Osteoblast (primary cell): ENCODE results near the gene OSTM1. TPM values are rescaled to one million over a fixed set of nuclear protein-coding genes. Genes with fewer than 3 reads are reported as not detected.

Experiments
- DNase-seq: peaks from one replicate; pipeline ENCODE4 v3.0.0; 2011; ENCODE audit warnings: low spot score, mixed read lengths; ENCODE audit not compliant: insufficient read length; ENCODE audit errors: missing footprints
- H2AFZ ChIP-seq: 2 replicates; pipeline ENCODE4 v1.6.0; 2011; ENCODE audit warnings: mild to moderate bottlenecking, low read length
- H3K27ac ChIP-seq: 2 replicates; pipeline ENCODE4 v1.5.1; 2011; ENCODE audit warnings: mild to moderate bottlenecking, low read depth, low read length, moderate library complexity
- H3K27me3 ChIP-seq: 2 replicates; pipeline ENCODE4 v1.6.0; 2012; ENCODE audit warnings: mild to moderate bottlenecking, control low read depth, inconsistent platforms, low read length, moderate library complexity; ENCODE audit not compliant: insufficient read depth
- H3K36me3 ChIP-seq: 2 replicates; pipeline ENCODE4 v1.5.1; 2011; ENCODE audit warnings: mild to moderate bottlenecking, low read length, control low read depth, moderate library complexity; ENCODE audit not compliant: insufficient read depth
- H3K4me1 ChIP-seq: 2 replicates; pipeline ENCODE4 v1.5.1; 2011; ENCODE audit warnings: mild to moderate bottlenecking, low read length, control low read depth, moderate library complexity; ENCODE audit not compliant: insufficient read depth
- H3K4me2 ChIP-seq: 2 replicates; pipeline ENCODE4 v1.6.0; 2011; ENCODE audit warnings: mild to moderate bottlenecking, low read length; ENCODE audit not compliant: insufficient read depth
- H3K4me3 ChIP-seq: fragments of 200-600 bp; sonication (generic); 3 replicates; pipeline ENCODE4 v1.5.1; 2012; ENCODE audit warnings: mild to moderate bottlenecking, low read length, inconsistent platforms; ENCODE audit not compliant: insufficient read depth
- H3K79me2 ChIP-seq: 2 replicates; pipeline ENCODE4 v1.6.0; 2012; ENCODE audit warnings: mild to moderate bottlenecking, low read length, control low read depth, inconsistent platforms; ENCODE audit not compliant: insufficient read depth
- H3K9me3 ChIP-seq: 2 replicates; pipeline ENCODE4 v1.5.1; 2011; ENCODE audit warnings: low read depth, low read length, control low read depth
- H4K20me1 ChIP-seq: 2 replicates; pipeline ENCODE4 v1.6.0; 2012; ENCODE audit warnings: mild to moderate bottlenecking, low read length, control low read depth; ENCODE audit not compliant: insufficient read depth
- CTCF ChIP-seq: IDR thresholded peaks from 2 replicates; pipeline ENCODE4 v1.5.1; 2011; ENCODE audit warnings: mild to moderate bottlenecking, low read depth, low read length, moderate library complexity; ENCODE audit errors: extremely low read depth
- small RNA-seq: library from RNA; depleted of rRNA; stranded (forward); fragments of <200 nt; gene quantifications from one replicate; pipeline ENCODE3, GENCODE V24; 2012
- total RNA-seq: library from RNA; depleted of rRNA; stranded (reverse); fragments of >200 nt; gene quantifications from 2 replicates; pipeline ENCODE4 v1.2.3, GENCODE V29; 2012

Gene OSTM1
- total RNA-seq, 1 donor, result 42.3 TPM

- no peak overlapping the region for H3K4me3 ChIP-seq
- TF ChIP-seq CTCF, result no peak
- DNase-seq, result no peak
Measured at GRCh38 chr6:107999341-107999740, 75.2 kb downstream of the OSTM1 start.

DNA sequence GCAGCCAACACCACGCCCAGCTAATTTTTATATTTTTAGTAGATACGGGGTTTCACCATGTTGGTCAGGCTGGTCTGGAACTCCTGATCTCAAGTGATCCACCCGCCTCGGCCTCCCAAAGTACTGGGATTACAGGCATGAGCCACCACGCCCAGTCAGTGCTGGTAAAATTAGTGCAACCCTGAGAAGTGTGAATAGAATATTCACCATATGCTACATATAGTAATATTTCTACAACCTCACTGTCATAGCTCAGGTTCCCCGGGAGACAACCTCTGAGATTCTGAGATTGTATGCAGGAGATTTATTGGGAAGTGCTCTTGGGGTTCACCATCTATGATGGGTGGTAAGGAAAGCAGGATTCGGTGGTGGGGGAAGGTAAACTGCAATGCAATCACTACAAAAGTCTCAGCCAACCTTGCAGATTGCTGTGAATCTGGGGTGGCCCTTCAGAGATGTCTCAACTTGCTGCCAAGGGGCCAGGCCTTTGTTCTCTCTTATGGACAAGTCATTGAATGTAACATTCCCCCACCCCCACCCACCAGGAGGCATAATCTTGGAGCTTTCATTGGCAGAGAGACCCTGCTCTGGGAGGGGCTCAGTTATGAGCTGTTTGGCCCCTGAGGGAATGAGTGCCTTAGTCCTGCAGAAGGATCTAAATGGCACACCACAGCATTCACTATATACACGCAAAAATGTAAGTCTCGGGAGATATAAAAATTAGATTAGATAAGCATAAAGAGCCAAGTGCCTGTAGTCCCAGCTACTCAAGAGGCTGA, 82.6 kb downstream of the OSTM1 start:
- Histone ChIP-seq H3K27me3 (no peaks in the 10 kb centered on the region), H3K4me1 (no peaks in the 10 kb centered on the region), H3K79me2 (no peaks in the 10 kb centered on the region), H3K9me3 (no peaks in the 10 kb centered on the region), H3K27ac (no peak overlapping the region), H3K4me2 (no peak overlapping the region), H4K20me1 (no peaks in the 10 kb centered on the region), H3K36me3 (no peaks in the 10 kb centered on the region), H2AFZ (no peak overlapping the region), H3K4me3 (no peak overlapping the region)
- no peak for DNase-seq
- TF ChIP-seq CTCF, result no peak

More at GRCh38 chr6:107999341-107999740, 75.2 kb downstream of the OSTM1 start:
- Histone ChIP-seq H3K9me3 (no peaks in the 10 kb centered on the region), H3K36me3 (no peaks in the 10 kb centered on the region), H3K27me3 (no peaks in the 10 kb centered on the region), H3K4me1 (no peaks in the 10 kb centered on the region), H3K4me2 (no peak overlapping the region), H3K79me2 (no peaks in the 10 kb centered on the region), H3K27ac (no peak overlapping the region), H4K20me1 (no peaks in the 10 kb centered on the region), H2AFZ (no peak overlapping the region)

Small RNAs within 50 kb of the gene (small RNA-seq; reads per million reads assigned to genes)
- not detected for gene RF00019

Other genes starting within 250 kb of the OSTM1 start
- 35.8 and 54.5 TPM in 2 replicates for gene SEC63, start 116.5 kb downstream of the OSTM1 start, total RNA-seq
- gene NR2E1, start 91.3 kb upstream of the OSTM1 start, total RNA-seq, result not detected in 2 replicates
- gene SNX3, start 186.3 kb upstream of the OSTM1 start, total RNA-seq, result 161 and 164 TPM in 2 replicates
- gene AFG1L, start 220.3 kb upstream of the OSTM1 start, total RNA-seq, result 4.0 and 8.0 TPM in 2 replicates